Measurements from ENCODE around the gene LLPH. TPM values are rescaled to one million over a fixed set of nuclear protein-coding genes. Genes with fewer than 3 reads are reported as not detected.

Gene LLPH
- total RNA-seq, 1 donor from 2014 or later: 2.6 TPM

GRCh38 chr12:66120477-66120876, 10.1 kb downstream of the LLPH start:
- H3K27ac ChIP-seq (ENCODE audit: low read depth, low read length): no peak overlapping the region
- peaks cover 10 to 31% (median 23%) of the 10 kb centered on the region in 3 donors for H3K36me3 ChIP-seq (ENCODE audit: control insufficient read depth in 3 of 3, insufficient read depth in 3 of 3, low read length in 3 of 3)
- no peak overlapping the region for H3K9ac ChIP-seq (ENCODE audit: low read depth in 1 of 3, low read length in 3 of 3)
- H3K4me3 ChIP-seq (ENCODE audit: low read length in 3 of 3): no peak overlapping the region
- no peaks in the 10 kb centered on the region for H3K27me3 ChIP-seq (ENCODE audit: control insufficient read depth in 3 of 3, insufficient read depth in 3 of 3, low read length in 3 of 3)
- no peaks in the 10 kb centered on the region for H3K4me1 ChIP-seq (ENCODE audit: control insufficient read depth in 3 of 3, insufficient read depth in 3 of 3, low read length in 3 of 3)
- H3K9me3 ChIP-seq (ENCODE audit: control insufficient read depth in 3 of 3, low read length in 3 of 3): no peaks in the 10 kb centered on the region

GRCh38 chr12:66119870-66120241, 10.7 kb downstream of the LLPH start:
- no peaks in the 10 kb centered on the region for H3K9me3 ChIP-seq (ENCODE audit: control insufficient read depth in 3 of 3, low read length in 3 of 3)
- no peak overlapping the region for H3K27ac ChIP-seq (ENCODE audit: low read depth, low read length)
- no peaks in the 10 kb centered on the region for H3K4me1 ChIP-seq (ENCODE audit: control insufficient read depth in 3 of 3, insufficient read depth in 3 of 3, low read length in 3 of 3)
- no peak overlapping the region for H3K4me3 ChIP-seq (ENCODE audit: low read length in 3 of 3)
- peaks cover 10 to 25% (median 19%) of the 10 kb centered on the region in 3 donors for H3K36me3 ChIP-seq (ENCODE audit: control insufficient read depth in 3 of 3, insufficient read depth in 3 of 3, low read length in 3 of 3)
- H3K27me3 ChIP-seq (ENCODE audit: control insufficient read depth in 3 of 3, insufficient read depth in 3 of 3, low read length in 3 of 3): no peaks in the 10 kb centered on the region
- H3K9ac ChIP-seq (ENCODE audit: low read depth in 1 of 3, low read length in 3 of 3): no peak overlapping the region

GRCh38 chr12:66119229-66119869, 11.2 kb downstream of the LLPH start:
- no peaks in the 10 kb centered on the region for H3K9me3 ChIP-seq (ENCODE audit: control insufficient read depth in 3 of 3, low read length in 3 of 3)
- H3K27me3 ChIP-seq (ENCODE audit: control insufficient read depth in 3 of 3, insufficient read depth in 3 of 3, low read length in 3 of 3): no peaks in the 10 kb centered on the region
- H3K4me3 ChIP-seq (ENCODE audit: low read length in 3 of 3): no peak overlapping the region
- no peaks in the 10 kb centered on the region for H3K4me1 ChIP-seq (ENCODE audit: control insufficient read depth in 3 of 3, insufficient read depth in 3 of 3, low read length in 3 of 3)
- H3K27ac ChIP-seq (ENCODE audit: low read depth, low read length): no peak overlapping the region
- peaks cover 8 to 20% (median 15%) of the 10 kb centered on the region in 3 donors for H3K36me3 ChIP-seq (ENCODE audit: control insufficient read depth in 3 of 3, insufficient read depth in 3 of 3, low read length in 3 of 3)
- no peak overlapping the region for H3K9ac ChIP-seq (ENCODE audit: low read depth in 1 of 3, low read length in 3 of 3)

GRCh38 chr12:66118240-66118891, 12.2 kb downstream of the LLPH start:
- peaks cover 3 to 10% (median 6%) of the 10 kb centered on the region in 3 donors for H3K36me3 ChIP-seq (ENCODE audit: control insufficient read depth in 3 of 3, insufficient read depth in 3 of 3, low read length in 3 of 3)
- H3K4me3 ChIP-seq (ENCODE audit: low read length in 3 of 3): no peak overlapping the region
- no peaks in the 10 kb centered on the region for H3K9me3 ChIP-seq (ENCODE audit: control insufficient read depth in 3 of 3, low read length in 3 of 3)
- H3K27ac ChIP-seq (ENCODE audit: low read depth, low read length): no peak overlapping the region
- H3K4me1 ChIP-seq (ENCODE audit: control insufficient read depth in 3 of 3, insufficient read depth in 3 of 3, low read length in 3 of 3): no peaks in the 10 kb centered on the region
- no peak overlapping the region for H3K9ac ChIP-seq (ENCODE audit: low read depth in 1 of 3, low read length in 3 of 3)
- H3K27me3 ChIP-seq (ENCODE audit: control insufficient read depth in 3 of 3, insufficient read depth in 3 of 3, low read length in 3 of 3): no peaks in the 10 kb centered on the region

GRCh38 chr12:66117242-66117641, 13.3 kb downstream of the LLPH start:
- H3K9me3 ChIP-seq (ENCODE audit: control insufficient read depth in 3 of 3, low read length in 3 of 3): no peaks in the 10 kb centered on the region
- no peaks in the 10 kb centered on the region for H3K4me1 ChIP-seq (ENCODE audit: control insufficient read depth in 3 of 3, insufficient read depth in 3 of 3, low read length in 3 of 3)
- H3K27ac ChIP-seq (ENCODE audit: low read depth, low read length): no peak overlapping the region
- no peak overlapping the region for H3K9ac ChIP-seq (ENCODE audit: low read depth in 1 of 3, low read length in 3 of 3)
- H3K36me3 ChIP-seq (ENCODE audit: control insufficient read depth in 3 of 3, insufficient read depth in 3 of 3, low read length in 3 of 3): peaks cover 0 to 5% (median under 1%) of the 10 kb centered on the region in 3 donors
- no peak overlapping the region for H3K4me3 ChIP-seq (ENCODE audit: low read length in 3 of 3)
- no peaks in the 10 kb centered on the region for H3K27me3 ChIP-seq (ENCODE audit: control insufficient read depth in 3 of 3, insufficient read depth in 3 of 3, low read length in 3 of 3)

GRCh38 chr12:66115071-66115600, 15.4 kb downstream of the LLPH start:
- Histone ChIP-seq H3K9ac (ENCODE audit: low read depth in 1 of 3, low read length in 3 of 3) (no peak overlapping the region), H3K36me3 (ENCODE audit: control insufficient read depth in 3 of 3, insufficient read depth in 3 of 3, low read length in 3 of 3) (no peaks in the 10 kb centered on the region)

GRCh38 chr12:66113471-66113870, 17.1 kb downstream of the LLPH start:
- H3K9ac ChIP-seq (ENCODE audit: low read depth in 1 of 3, low read length in 3 of 3): no peak overlapping the region
- no peaks in the 10 kb centered on the region for H3K27me3 ChIP-seq (ENCODE audit: control insufficient read depth in 3 of 3, insufficient read depth in 3 of 3, low read length in 3 of 3)
- H3K27ac ChIP-seq (ENCODE audit: low read depth, low read length): no peak overlapping the region
- no peaks in the 10 kb centered on the region for H3K9me3 ChIP-seq (ENCODE audit: control insufficient read depth in 3 of 3, low read length in 3 of 3)
- H3K36me3 ChIP-seq (ENCODE audit: control insufficient read depth in 3 of 3, insufficient read depth in 3 of 3, low read length in 3 of 3): no peaks in the 10 kb centered on the region
- no peaks in the 10 kb centered on the region for H3K4me1 ChIP-seq (ENCODE audit: control insufficient read depth in 3 of 3, insufficient read depth in 3 of 3, low read length in 3 of 3)
- no peak overlapping the region for H3K4me3 ChIP-seq (ENCODE audit: low read length in 3 of 3)

More at GRCh38 chr12:66115071-66115600, 15.4 kb downstream of the LLPH start:
- Histone ChIP-seq H3K4me3 (ENCODE audit: low read length in 3 of 3) (no peak overlapping the region), H3K27ac (ENCODE audit: low read depth, low read length) (no peak overlapping the region), H3K4me1 (ENCODE audit: control insufficient read depth in 3 of 3, insufficient read depth in 3 of 3, low read length in 3 of 3) (no peaks in the 10 kb centered on the region), H3K27me3 (ENCODE audit: control insufficient read depth in 3 of 3, insufficient read depth in 3 of 3, low read length in 3 of 3) (no peaks in the 10 kb centered on the region), H3K9me3 (ENCODE audit: control insufficient read depth in 3 of 3, low read length in 3 of 3) (no peaks in the 10 kb centered on the region)

GRCh38 chr12:66111605-66112004, 18.9 kb downstream of the LLPH start:
- no peaks in the 10 kb centered on the region for H3K4me1 ChIP-seq (ENCODE audit: control insufficient read depth in 3 of 3, insufficient read depth in 3 of 3, low read length in 3 of 3)
- no peak overlapping the region for H3K4me3 ChIP-seq (ENCODE audit: low read length in 3 of 3)
- no peaks in the 10 kb centered on the region for H3K36me3 ChIP-seq (ENCODE audit: control insufficient read depth in 3 of 3, insufficient read depth in 3 of 3, low read length in 3 of 3)
- H3K27me3 ChIP-seq (ENCODE audit: control insufficient read depth in 3 of 3, insufficient read depth in 3 of 3, low read length in 3 of 3): no peaks in the 10 kb centered on the region
- H3K9ac ChIP-seq (ENCODE audit: low read depth in 1 of 3, low read length in 3 of 3): no peak overlapping the region
- no peaks in the 10 kb centered on the region for H3K9me3 ChIP-seq (ENCODE audit: control insufficient read depth in 3 of 3, low read length in 3 of 3)
- H3K27ac ChIP-seq (ENCODE audit: low read depth, low read length): no peak overlapping the region

GRCh38 chr12:66109056-66109455, 21.5 kb downstream of the LLPH start:
- Histone ChIP-seq H3K4me1 (ENCODE audit: control insufficient read depth in 3 of 3, insufficient read depth in 3 of 3, low read length in 3 of 3) (no peaks in the 10 kb centered on the region), H3K9ac (ENCODE audit: low read depth in 1 of 3, low read length in 3 of 3) (no peak overlapping the region), H3K9me3 (ENCODE audit: control insufficient read depth in 3 of 3, low read length in 3 of 3) (no peaks in the 10 kb centered on the region), H3K4me3 (ENCODE audit: low read length in 3 of 3) (no peak overlapping the region), H3K27me3 (ENCODE audit: control insufficient read depth in 3 of 3, insufficient read depth in 3 of 3, low read length in 3 of 3) (no peaks in the 10 kb centered on the region), H3K36me3 (ENCODE audit: control insufficient read depth in 3 of 3, insufficient read depth in 3 of 3, low read length in 3 of 3) (no peaks in the 10 kb centered on the region), H3K27ac (ENCODE audit: low read depth, low read length) (no peak overlapping the region)

- Histone ChIP-seq H3K4me1 (ENCODE audit: control insufficient read depth in 3 of 3, insufficient read depth in 3 of 3, low read length in 3 of 3) (no peaks in the 10 kb centered on the region), H3K27ac (ENCODE audit: low read depth, low read length) (no peak overlapping the region), H3K4me3 (ENCODE audit: low read length in 3 of 3) (no peak overlapping the region), H3K9me3 (ENCODE audit: control insufficient read depth in 3 of 3, low read length in 3 of 3) (no peaks in the 10 kb centered on the region), H3K27me3 (ENCODE audit: control insufficient read depth in 3 of 3, insufficient read depth in 3 of 3, low read length in 3 of 3) (no peaks in the 10 kb centered on the region), H3K36me3 (ENCODE audit: control insufficient read depth in 3 of 3, insufficient read depth in 3 of 3, low read length in 3 of 3) (no peaks in the 10 kb centered on the region), H3K9ac (ENCODE audit: low read depth in 1 of 3, low read length in 3 of 3) (no peak overlapping the region)
Observed at GRCh38 chr12:66108386-66108785, 22.2 kb downstream of the LLPH start.

Measured in skeletal muscle tissue (tissue), 4 donors.